Activated naive CD4-positive, alpha-beta T cell treated with anti-CD3 and anti-CD28 coated beads, Interleukin-2, amount 50 U/mL, for 24 hours (primary cell): ENCODE data around the gene RIMBP3C.
"Not testable (repeated sequence)": the region's sequence is repeated elsewhere in the genome, so short reads cannot be mapped to it uniquely, and the experiment has no call there.

ENCODE experiments used
- H3K27ac Mint-ChIP-seq: one replicate; pipeline ENCODE4 v1.8.0; 2021; ENCODE audit warnings: mild to moderate bottlenecking, mixed read lengths
- H3K27me3 Mint-ChIP-seq: one replicate; pipeline ENCODE4 v1.8.0; 2021; ENCODE audit warnings: mixed read lengths
- H3K36me3 Mint-ChIP-seq: one replicate; pipeline ENCODE4 v1.8.0; 2021; ENCODE audit warnings: mixed read lengths
- H3K4me1 Mint-ChIP-seq: one replicate; pipeline ENCODE4 v1.8.0; 2021; ENCODE audit warnings: mixed read lengths
- H3K4me3 Mint-ChIP-seq: one replicate; pipeline ENCODE4 v1.8.0; 2021; ENCODE audit warnings: mild to moderate bottlenecking, mixed read lengths
- H3K9me3 Mint-ChIP-seq: one replicate; pipeline ENCODE4 v1.8.0; 2021; ENCODE audit warnings: mixed read lengths

The RIMBP3C gene

GRCh38 chr22:21551361-21551760 is at the start of gene RIMBP3C:
Gene RIMBP3C (minus strand): TSS chr22:21551461. CDS start chr22:21550976, 485 bp downstream.
- not testable (repeated sequence) for H3K4me1 Mint-ChIP-seq, H3K4me3 Mint-ChIP-seq, H3K9me3 Mint-ChIP-seq, H3K27me3 Mint-ChIP-seq, H3K27ac Mint-ChIP-seq, H3K36me3 Mint-ChIP-seq

GRCh38 chr22:21599053-21599893 is 48.0 kb upstream of the RIMBP3C start:
- Mint-ChIP-seq H3K27ac (peak overlapping the region; percentile 91), H3K27me3 (no peaks in the 10 kb centered on the region), H3K4me1 (peaks cover 45% of the 10 kb centered on the region), H3K36me3 (peaks cover 20% of the 10 kb centered on the region), H3K4me3 (no peak overlapping the region), H3K9me3 (no peaks in the 10 kb centered on the region)

DNA sequence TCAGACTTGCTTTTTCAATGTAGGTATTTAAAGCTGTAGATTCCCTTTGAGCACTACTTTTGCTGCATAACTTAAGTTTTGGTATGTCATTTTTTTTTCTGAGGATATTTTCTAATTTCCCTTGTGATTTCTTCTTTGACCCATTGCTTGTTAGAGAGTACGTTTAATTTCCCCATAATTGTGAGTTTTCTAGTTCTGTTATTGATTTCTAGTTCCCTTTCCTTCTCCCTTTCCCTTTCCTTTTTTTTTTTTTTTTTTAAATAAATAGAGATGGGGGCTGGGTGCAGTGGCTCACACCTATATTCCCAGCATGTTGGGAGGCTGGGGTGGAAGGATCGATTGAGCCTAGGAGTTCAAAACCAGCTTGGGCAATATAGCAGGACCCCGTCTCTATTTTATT is 47.0 kb upstream of the RIMBP3C start:
- Mint-ChIP-seq H3K4me1 (peaks cover 55% of the 10 kb centered on the region), H3K36me3 (peaks cover 30% of the 10 kb centered on the region), H3K27ac (no peak overlapping the region), H3K4me3 (no peak overlapping the region), H3K9me3 (no peaks in the 10 kb centered on the region), H3K27me3 (no peaks in the 10 kb centered on the region)

GRCh38 chr22:21596356-21597135 is 45.3 kb upstream of the RIMBP3C start:
- H3K27me3 Mint-ChIP-seq, H3K9me3 Mint-ChIP-seq, H3K27ac Mint-ChIP-seq, H3K4me3 Mint-ChIP-seq: not testable (repeated sequence)
- Mint-ChIP-seq H3K4me1 (peaks cover 53% of the 10 kb centered on the region), H3K36me3 (peaks cover 30% of the 10 kb centered on the region)

- H3K27me3 Mint-ChIP-seq, result no peaks in the 10 kb centered on the region
- no peak overlapping the region for H3K4me3 Mint-ChIP-seq
- peaks cover 67% of the 10 kb centered on the region for H3K4me1 Mint-ChIP-seq
- H3K9me3 Mint-ChIP-seq, result no peaks in the 10 kb centered on the region
- no peak overlapping the region for H3K27ac Mint-ChIP-seq
- H3K36me3 Mint-ChIP-seq, result peaks cover 30% of the 10 kb centered on the region
Measured at GRCh38 chr22:21594865-21595452, 43.7 kb upstream of the RIMBP3C start.

- H3K27me3 Mint-ChIP-seq, result no peaks in the 10 kb centered on the region
- peaks cover 25% of the 10 kb centered on the region for H3K36me3 Mint-ChIP-seq
- peak overlapping the region; percentile 5 for H3K27ac Mint-ChIP-seq
- H3K9me3 Mint-ChIP-seq, result no peaks in the 10 kb centered on the region
- H3K4me1 Mint-ChIP-seq, result peaks cover 61% of the 10 kb centered on the region
- no peak overlapping the region for H3K4me3 Mint-ChIP-seq
Measured at GRCh38 chr22:21593406-21594232, 42.4 kb upstream of the RIMBP3C start.

GRCh38 chr22:21592422-21592821 is 41.2 kb upstream of the RIMBP3C start:
- H3K4me3 Mint-ChIP-seq, result no peak overlapping the region
- peaks cover 23% of the 10 kb centered on the region for H3K36me3 Mint-ChIP-seq
- no peak overlapping the region for H3K27ac Mint-ChIP-seq
- H3K9me3 Mint-ChIP-seq, result no peaks in the 10 kb centered on the region
- H3K27me3 Mint-ChIP-seq, result no peaks in the 10 kb centered on the region
- peaks cover 65% of the 10 kb centered on the region for H3K4me1 Mint-ChIP-seq

- peak overlapping the region; percentile 35 for H3K27ac Mint-ChIP-seq
- H3K27me3 Mint-ChIP-seq, result no peaks in the 10 kb centered on the region
- H3K9me3 Mint-ChIP-seq, result no peaks in the 10 kb centered on the region
- peaks cover 23% of the 10 kb centered on the region for H3K36me3 Mint-ChIP-seq
- H3K4me1 Mint-ChIP-seq, result peaks cover 67% of the 10 kb centered on the region
- no peak overlapping the region for H3K4me3 Mint-ChIP-seq
Measured at GRCh38 chr22:21591695-21592094, 40.4 kb upstream of the RIMBP3C start.

DNA sequence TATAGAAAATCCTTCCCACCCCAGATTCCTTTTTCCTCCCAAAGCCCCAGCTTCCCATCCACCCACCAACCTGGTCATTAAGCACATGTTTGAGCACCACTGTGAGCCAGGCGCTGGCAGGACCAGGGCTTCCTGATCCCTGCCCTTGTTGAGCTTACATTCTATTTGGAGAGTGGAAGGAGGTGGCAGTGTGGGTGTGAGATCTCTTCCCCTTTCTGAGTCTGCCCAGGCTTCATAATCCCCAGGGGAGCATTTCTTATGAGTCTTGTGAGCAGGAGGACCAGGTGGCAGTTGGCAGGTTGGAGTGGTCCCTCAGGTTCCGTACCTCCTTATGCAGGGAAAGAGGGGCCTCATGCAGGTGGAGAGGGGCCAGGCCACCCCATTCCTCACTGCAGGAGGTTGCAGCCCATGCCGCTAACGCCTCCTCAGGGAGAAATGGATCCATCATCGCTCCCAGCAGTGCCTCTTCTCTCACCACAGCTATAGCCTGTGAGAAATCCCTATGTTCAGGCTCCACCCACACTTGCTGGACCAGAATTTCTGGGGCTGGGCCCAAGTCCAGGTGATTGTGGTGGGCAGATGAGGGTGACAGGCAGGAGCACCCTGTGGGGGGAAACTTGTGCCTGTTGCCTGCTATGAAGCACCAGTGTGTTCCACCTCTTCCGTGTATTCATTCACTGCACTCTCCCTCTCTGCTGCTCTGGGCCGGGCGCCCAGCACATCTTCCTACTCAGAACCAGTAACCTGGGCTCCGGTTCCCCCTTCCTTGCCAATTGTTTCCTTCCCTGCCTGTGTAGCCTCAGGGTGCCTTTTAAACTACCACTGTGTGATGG is 39.8 kb upstream of the RIMBP3C start:
- H3K36me3 Mint-ChIP-seq, result peaks cover 22% of the 10 kb centered on the region
- no peaks in the 10 kb centered on the region for H3K27me3 Mint-ChIP-seq
- no peaks in the 10 kb centered on the region for H3K9me3 Mint-ChIP-seq
- no peak overlapping the region for H3K4me3 Mint-ChIP-seq
- H3K4me1 Mint-ChIP-seq, result peaks cover 64% of the 10 kb centered on the region
- peak overlapping the region; percentile 35 for H3K27ac Mint-ChIP-seq

DNA sequence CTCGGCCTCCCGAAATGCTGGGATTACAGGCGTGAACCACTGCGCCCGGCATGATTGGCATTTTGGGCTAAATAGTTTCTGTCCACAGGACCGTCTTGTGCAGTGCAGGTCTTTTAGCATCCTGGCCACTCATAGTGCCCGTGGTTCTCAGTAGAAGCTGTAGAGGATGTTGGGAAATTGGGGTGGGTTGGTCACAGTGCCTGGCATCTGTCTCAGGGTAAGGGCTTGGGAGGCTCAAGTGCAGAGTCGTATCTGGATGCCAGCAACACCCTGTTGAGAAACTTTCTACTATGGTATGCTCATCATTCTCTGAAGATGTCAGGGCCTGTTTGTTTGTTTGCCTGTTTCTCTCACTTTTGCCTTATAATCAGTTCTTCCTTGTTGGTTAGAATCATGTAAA is 38.1 kb upstream of the RIMBP3C start:
- H3K4me1 Mint-ChIP-seq, result peaks cover 67% of the 10 kb centered on the region
- H3K9me3 Mint-ChIP-seq, result no peaks in the 10 kb centered on the region
- peak overlapping the region; percentile 70 for H3K27ac Mint-ChIP-seq
- peaks cover 15% of the 10 kb centered on the region for H3K36me3 Mint-ChIP-seq
- H3K27me3 Mint-ChIP-seq, result no peaks in the 10 kb centered on the region
- H3K4me3 Mint-ChIP-seq, result peak overlapping the region; percentile 36

DNA sequence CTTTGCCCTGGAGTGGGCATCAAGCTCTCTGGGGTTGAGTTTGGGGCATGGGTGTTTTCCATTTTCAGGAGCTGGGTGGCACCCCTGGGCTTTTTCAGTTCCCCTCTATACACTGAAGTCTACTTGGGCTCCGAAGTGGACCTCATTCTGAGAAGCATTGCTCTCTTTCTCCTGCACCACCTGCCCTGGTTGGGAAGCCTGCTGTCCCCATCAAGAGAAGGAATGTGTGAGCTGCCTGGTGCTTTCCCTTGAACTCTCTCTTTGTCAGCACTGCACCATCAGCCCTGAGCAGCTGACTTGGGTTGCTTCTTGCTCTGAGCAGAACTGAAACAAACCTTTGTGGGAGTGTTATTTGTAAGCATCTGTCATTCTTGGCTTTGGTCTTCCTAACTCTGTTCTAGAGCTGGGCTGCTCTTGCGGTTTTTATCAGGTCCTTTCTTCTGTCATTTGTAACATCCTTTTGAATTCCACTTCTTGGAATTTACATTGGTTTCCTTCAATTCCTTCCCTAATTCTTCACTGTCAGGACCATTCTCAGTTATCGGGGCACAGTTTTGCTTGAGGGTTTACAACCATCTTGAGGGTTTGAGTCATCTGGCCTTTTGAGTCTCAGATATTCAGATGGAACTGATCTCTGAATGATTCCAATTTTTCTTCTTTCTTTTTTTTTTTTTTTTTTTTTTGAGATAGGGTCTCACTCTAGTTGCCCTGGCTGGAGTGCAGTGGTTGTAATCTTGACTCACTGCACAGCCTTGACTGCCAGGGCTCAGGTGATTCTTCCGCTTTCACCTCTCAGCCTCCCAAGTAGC is 36.7 kb upstream of the RIMBP3C start:
- Mint-ChIP-seq H3K27me3 (no peaks in the 10 kb centered on the region), H3K9me3 (no peaks in the 10 kb centered on the region), H3K36me3 (peaks cover 4% of the 10 kb centered on the region), H3K27ac (peak overlapping the region; percentile 84), H3K4me1 (peaks cover 60% of the 10 kb centered on the region), H3K4me3 (peak overlapping the region; percentile 53)

- no peaks in the 10 kb centered on the region for H3K9me3 Mint-ChIP-seq
- peak overlapping the region; percentile 21 for H3K4me3 Mint-ChIP-seq
- H3K27me3 Mint-ChIP-seq, result no peaks in the 10 kb centered on the region
- H3K27ac Mint-ChIP-seq, result peak overlapping the region; percentile 73
- H3K4me1 Mint-ChIP-seq, result peaks cover 50% of the 10 kb centered on the region
- peaks cover 4% of the 10 kb centered on the region for H3K36me3 Mint-ChIP-seq
Measured at GRCh38 chr22:21585389-21585788, 34.1 kb upstream of the RIMBP3C start.

DNA sequence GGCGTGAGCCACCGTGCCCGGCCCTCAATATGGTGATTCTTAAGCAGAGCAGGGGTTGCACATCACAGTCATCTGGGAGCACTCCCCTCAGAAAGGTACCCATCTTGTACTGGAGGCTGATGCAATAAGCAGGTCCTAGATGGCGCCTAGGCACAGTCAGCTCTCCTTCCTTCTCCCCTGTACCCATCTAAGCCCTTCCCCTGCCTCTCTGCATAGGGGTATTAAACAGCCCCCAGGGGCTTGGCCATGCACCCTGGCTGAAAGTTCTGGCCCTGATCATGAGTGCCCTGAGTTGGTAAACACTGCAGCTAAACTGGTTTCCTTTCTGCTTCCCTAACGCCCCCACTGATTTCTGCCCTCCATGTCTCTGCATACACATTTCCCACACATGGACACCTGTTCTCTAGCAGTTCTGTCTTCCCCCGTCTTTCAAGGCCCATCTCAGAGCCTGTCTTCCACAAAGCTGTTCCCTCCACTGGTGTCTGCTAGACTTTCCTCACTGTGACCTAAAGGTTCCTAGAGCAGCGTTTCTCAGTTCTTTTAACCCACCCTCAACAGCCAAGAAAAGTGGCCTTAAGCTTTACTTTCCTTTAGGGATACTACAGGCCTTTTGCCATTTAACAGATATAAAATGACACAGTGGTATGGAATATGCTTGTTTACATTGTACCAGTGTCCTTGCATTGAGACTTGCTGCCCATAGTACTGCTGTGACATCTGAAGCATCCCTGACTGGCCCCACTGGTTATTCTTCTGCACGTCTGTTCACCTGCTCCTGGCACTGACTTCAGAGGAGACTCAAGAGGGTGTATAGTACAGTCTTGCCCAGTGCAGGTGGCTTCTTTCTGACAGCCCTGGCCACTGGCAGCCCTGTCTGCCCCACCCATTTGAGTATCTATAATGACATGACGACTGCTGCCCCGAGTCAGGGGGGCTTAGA is 31.8 kb upstream of the RIMBP3C start:
- Mint-ChIP-seq H3K27me3 (no peaks in the 10 kb centered on the region), H3K27ac (peak overlapping the region; percentile 25), H3K9me3 (no peaks in the 10 kb centered on the region), H3K4me3 (no peak overlapping the region), H3K36me3 (peaks cover 4% of the 10 kb centered on the region), H3K4me1 (peaks cover 54% of the 10 kb centered on the region)
